ENCODE measurements around the gene DDX46. TPM values are rescaled to one million over a fixed set of nuclear protein-coding genes. Genes with fewer than 3 reads are reported as not detected.

DDX46 gene
- polyA plus RNA-seq, 2 of the 4 experiments (the other 2 are of a cell fraction) = 104 TPM

DNA sequence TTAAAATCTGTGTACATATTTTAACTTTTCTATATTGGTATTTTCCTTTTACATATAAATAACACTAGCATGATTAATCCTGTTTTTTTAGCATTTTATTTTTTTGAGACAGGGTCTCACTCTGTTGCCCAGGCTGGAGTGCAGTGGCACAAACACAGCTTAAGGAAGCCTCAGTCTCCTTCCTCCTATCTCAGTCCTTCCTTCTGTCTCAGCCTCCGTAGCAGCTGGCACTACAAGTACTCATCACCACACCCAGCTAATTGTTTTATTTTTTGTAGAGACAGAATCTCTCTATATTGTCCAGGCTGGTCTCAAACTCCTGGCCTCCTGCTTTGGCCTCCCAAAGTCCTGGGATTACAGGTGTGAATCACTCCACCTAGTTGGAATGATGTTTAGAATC is 85.7 kb downstream of the DDX46 start:
- H3K4me3 ChIP-seq = no peak overlapping the region
- ChIA-PET CTCF (interaction anchor here (0.6 to 1.2 kb wide), 3 partner anchors 8 to 631 kb away, joined by 3 read pairs; partner anchors contain the start of gene PCBD2), POLR2A (no interaction called here)
- FAIRE-seq = no peak
- peaks cover 57% of the 10 kb centered on the region for H3K4me1 ChIP-seq
- DNase-seq (ENCODE audit: low read depth in 1 of 2, low spot score in 1 of 2) = no peak
- TF ChIP-seq BHLHE40 (IDR thresholded peaks at IDR 0.05; ENCODE audit: low read depth, low read length) = no peak
- TF ChIP-seq, protein P1, sequence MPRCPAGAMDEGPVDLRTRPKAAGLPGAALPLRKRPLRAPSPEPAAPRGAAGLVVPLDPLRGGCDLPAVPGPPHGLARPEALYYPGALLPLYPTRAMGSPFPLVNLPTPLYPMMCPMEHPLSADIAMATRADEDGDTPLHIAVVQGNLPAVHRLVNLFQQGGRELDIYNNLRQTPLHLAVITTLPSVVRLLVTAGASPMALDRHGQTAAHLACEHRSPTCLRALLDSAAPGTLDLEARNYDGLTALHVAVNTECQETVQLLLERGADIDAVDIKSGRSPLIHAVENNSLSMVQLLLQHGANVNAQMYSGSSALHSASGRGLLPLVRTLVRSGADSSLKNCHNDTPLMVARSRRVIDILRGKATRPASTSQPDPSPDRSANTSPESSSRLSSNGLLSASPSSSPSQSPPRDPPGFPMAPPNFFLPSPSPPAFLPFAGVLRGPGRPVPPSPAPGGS (IDR thresholded peaks at IDR 0.05) = no peak
- TF ChIP-seq, protein P2, sequence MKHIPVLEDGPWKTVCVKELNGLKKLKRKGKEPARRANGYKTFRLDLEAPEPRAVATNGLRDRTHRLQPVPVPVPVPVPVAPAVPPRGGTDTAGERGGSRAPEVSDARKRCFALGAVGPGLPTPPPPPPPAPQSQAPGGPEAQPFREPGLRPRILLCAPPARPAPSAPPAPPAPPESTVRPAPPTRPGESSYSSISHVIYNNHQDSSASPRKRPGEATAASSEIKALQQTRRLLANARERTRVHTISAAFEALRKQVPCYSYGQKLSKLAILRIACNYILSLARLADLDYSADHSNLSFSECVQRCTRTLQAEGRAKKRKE (CRISPR knock-in tag; IDR thresholded peaks at IDR 0.05; ENCODE audit: low read depth) = no peak
- TF ChIP-seq MYC (IDR thresholded peaks at IDR 0.05; ENCODE audit: borderline replicate concordance, low read length) = no peak
- no peak for TF ChIP-seq JUN (IDR thresholded peaks at IDR 0.05)
- no peak for TF ChIP-seq HOXB5 (CRISPR knock-in tag; IDR thresholded peaks at IDR 0.05)
- TF ChIP-seq, protein P3, sequence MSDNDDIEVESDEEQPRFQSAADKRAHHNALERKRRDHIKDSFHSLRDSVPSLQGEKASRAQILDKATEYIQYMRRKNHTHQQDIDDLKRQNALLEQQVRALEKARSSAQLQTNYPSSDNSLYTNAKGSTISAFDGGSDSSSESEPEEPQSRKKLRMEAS (IDR thresholded peaks at IDR 0.05) = no peak
- TF ChIP-seq, protein P4, sequence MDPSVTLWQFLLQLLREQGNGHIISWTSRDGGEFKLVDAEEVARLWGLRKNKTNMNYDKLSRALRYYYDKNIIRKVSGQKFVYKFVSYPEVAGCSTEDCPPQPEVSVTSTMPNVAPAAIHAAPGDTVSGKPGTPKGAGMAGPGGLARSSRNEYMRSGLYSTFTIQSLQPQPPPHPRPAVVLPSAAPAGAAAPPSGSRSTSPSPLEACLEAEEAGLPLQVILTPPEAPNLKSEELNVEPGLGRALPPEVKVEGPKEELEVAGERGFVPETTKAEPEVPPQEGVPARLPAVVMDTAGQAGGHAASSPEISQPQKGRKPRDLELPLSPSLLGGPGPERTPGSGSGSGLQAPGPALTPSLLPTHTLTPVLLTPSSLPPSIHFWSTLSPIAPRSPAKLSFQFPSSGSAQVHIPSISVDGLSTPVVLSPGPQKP (IDR thresholded peaks at IDR 0.05; ENCODE audit: low read depth, low read length) = no peak
- TF ChIP-seq, protein P5, sequence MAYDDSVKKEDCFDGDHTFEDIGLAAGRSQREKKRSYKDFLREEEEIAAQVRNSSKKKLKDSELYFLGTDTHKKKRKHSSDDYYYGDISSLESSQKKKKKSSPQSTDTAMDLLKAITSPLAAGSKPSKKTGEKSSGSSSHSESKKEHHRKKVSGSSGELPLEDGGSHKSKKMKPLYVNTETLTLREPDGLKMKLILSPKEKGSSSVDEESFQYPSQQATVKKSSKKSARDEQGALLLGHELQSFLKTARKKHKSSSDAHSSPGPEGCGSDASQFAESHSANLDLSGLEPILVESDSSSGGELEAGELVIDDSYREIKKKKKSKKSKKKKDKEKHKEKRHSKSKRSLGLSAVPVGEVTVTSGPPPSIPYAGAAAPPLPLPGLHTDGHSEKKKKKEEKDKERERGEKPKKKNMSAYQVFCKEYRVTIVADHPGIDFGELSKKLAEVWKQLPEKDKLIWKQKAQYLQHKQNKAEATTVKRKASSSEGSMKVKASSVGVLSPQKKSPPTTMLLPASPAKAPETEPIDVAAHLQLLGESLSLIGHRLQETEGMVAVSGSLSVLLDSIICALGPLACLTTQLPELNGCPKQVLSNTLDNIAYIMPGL (CRISPR knock-in tag; IDR thresholded peaks at IDR 0.05; ENCODE audit: borderline replicate concordance) = no peak
- no peak for TF ChIP-seq CHD2 (IDR thresholded peaks at IDR 0.05; ENCODE audit: low read length, partially characterized antibody)
- TF ChIP-seq, protein P6, sequence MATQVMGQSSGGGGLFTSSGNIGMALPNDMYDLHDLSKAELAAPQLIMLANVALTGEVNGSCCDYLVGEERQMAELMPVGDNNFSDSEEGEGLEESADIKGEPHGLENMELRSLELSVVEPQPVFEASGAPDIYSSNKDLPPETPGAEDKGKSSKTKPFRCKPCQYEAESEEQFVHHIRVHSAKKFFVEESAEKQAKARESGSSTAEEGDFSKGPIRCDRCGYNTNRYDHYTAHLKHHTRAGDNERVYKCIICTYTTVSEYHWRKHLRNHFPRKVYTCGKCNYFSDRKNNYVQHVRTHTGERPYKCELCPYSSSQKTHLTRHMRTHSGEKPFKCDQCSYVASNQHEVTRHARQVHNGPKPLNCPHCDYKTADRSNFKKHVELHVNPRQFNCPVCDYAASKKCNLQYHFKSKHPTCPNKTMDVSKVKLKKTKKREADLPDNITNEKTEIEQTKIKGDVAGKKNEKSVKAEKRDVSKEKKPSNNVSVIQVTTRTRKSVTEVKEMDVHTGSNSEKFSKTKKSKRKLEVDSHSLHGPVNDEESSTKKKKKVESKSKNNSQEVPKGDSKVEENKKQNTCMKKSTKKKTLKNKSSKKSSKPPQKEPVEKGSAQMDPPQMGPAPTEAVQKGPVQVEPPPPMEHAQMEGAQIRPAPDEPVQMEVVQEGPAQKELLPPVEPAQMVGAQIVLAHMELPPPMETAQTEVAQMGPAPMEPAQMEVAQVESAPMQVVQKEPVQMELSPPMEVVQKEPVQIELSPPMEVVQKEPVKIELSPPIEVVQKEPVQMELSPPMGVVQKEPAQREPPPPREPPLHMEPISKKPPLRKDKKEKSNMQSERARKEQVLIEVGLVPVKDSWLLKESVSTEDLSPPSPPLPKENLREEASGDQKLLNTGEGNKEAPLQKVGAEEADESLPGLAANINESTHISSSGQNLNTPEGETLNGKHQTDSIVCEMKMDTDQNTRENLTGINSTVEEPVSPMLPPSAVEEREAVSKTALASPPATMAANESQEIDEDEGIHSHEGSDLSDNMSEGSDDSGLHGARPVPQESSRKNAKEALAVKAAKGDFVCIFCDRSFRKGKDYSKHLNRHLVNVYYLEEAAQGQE (IDR thresholded peaks at IDR 0.05) = no peak
- no peak for TF ChIP-seq TP53 (CRISPR knock-in tag; IDR thresholded peaks at IDR 0.05)
- no peak for TF ChIP-seq FOXS1 (CRISPR knock-in tag; IDR thresholded peaks at IDR 0.05)
- no peak for TF ChIP-seq ESRRA (IDR thresholded peaks at IDR 0.05; ENCODE audit: borderline replicate concordance, low read length)
- no peak for TF ChIP-seq EHMT2 (IDR thresholded peaks at IDR 0.05; ENCODE audit: low read depth)
- no peak for TF ChIP-seq HDAC2 (IDR thresholded peaks at IDR 0.05)
- no peak for TF ChIP-seq MAFK (IDR thresholded peaks at IDR 0.05; ENCODE audit: partially characterized antibody)
- no peak for TF ChIP-seq EP300 (IDR thresholded peaks at IDR 0.05)
- no peak for TF ChIP-seq SREBF2 (IDR thresholded peaks at IDR 0.05)
- no peaks in the 10 kb centered on the region for H3K9me3 ChIP-seq
- H3K27ac ChIP-seq = peak overlapping the region in 1 of 2 experiments; percentile 98; a peak in 3 of 6 replicates
- 83% methylated on average over 1 of the region's 1 CpG for WGBS (ENCODE audit: missing lambda C conversion rate)
- no peak for ATAC-seq
- H3K4me2 ChIP-seq = no peak overlapping the region
